Measurements from ENCODE around the gene AMPD3. TPM values are rescaled to one million over a fixed set of nuclear protein-coding genes. Genes with fewer than 3 reads are reported as not detected.
A peak's percentile ranks its signal among the peaks of the same experiment; 100 is the strongest.

The AMPD3 gene
- polyA plus RNA-seq, 1 donor from 2014 or later = 30.7 TPM

DNA sequence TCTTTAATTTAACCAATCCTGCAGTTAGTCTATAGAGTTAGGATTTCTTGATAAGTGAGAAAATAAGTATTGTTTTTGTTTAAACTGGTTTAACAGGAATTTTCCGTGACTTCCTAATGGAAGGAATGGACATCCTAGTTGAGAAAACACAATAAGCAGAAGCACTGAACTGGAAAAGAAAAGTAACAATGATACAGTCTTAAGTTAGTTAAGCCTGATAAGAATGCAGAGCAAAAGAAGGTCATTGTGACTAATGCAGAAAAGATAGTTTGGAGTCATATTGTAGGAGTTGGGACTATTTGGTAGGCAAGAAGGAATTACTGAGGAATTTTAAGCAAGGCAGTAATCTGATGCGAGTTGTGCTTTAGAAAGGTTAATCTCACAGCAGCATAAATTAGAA is 74.2 kb downstream of the AMPD3 start:
- H3K27me3 Mint-ChIP-seq = no peaks in the 10 kb centered on the region
- no peak overlapping the region for H3K4me3 Mint-ChIP-seq
- H3K27ac Mint-ChIP-seq = peak overlapping the region in 2 of 3 donors; percentile 16 to 69

DNA sequence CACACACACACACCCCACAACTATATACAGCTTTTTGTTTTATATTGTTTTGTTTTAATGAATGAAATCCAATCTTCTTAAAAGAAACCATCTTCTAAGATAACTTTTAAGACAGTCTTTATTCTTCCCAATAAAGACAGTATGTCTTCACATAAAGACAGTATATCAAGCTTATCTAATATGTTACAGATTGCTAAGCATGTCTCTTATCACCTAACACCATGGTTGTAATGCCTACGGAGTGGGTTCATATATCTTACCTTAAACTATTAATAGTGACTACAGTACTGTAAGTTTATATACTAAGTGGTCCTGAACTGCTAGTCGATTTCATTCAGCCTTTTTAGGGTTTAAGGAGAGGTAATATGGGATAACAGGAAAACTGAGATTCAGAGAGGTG is 77.5 kb downstream of the AMPD3 start:
- H3K36me3 Mint-ChIP-seq = peaks cover 4% of the 10 kb centered on the region
- H3K4me1 Mint-ChIP-seq = peaks cover 23 to 38% (median 32%) of the 10 kb centered on the region in 3 donors
- no peaks in the 10 kb centered on the region for H3K9me3 Mint-ChIP-seq
- H3K27me3 Mint-ChIP-seq = no peaks in the 10 kb centered on the region
- no peak overlapping the region for H3K27ac Mint-ChIP-seq
- no peak overlapping the region for H3K4me3 Mint-ChIP-seq

More for the DNA sequence above, 74.2 kb downstream of the AMPD3 start:
- peaks cover 18 to 23% (median 18%) of the 10 kb centered on the region in 3 donors for H3K4me1 Mint-ChIP-seq
- no peaks in the 10 kb centered on the region for H3K9me3 Mint-ChIP-seq
- peaks cover 7% of the 10 kb centered on the region for H3K36me3 Mint-ChIP-seq

- H3K9me3 Mint-ChIP-seq = no peaks in the 10 kb centered on the region
- no peak overlapping the region for H3K4me3 Mint-ChIP-seq
These were observed 78.3 kb downstream of the AMPD3 start for GRCh38 chr11:10533323-10533722.

DNA sequence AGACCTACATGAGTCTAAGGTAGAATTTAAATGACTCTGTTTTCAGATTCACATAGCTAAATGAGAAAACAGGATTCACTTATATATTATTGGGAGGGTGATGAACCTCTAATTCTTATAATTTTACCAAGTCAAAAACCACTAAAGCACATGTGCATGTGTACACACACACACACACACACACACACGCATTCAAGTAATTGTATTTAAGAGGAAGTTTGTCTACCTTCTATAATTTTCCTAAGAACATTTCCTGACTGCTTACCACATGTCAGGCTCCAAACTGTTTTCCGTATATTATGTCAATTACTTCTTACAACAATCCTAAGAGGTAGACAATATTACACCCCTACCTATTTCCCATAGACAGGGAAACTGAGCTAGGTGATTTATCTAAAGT is 79.3 kb downstream of the AMPD3 start:
- Mint-ChIP-seq H3K27ac (no peak overlapping the region), H3K36me3 (peaks cover 3% of the 10 kb centered on the region), H3K4me3 (no peak overlapping the region), H3K4me1 (peaks cover 34 to 54% (median 38%) of the 10 kb centered on the region in 3 donors), H3K9me3 (no peaks in the 10 kb centered on the region), H3K27me3 (no peaks in the 10 kb centered on the region)

More at GRCh38 chr11:10533323-10533722, 78.3 kb downstream of the AMPD3 start:
- H3K27ac Mint-ChIP-seq = no peak overlapping the region
- peaks cover 3% of the 10 kb centered on the region for H3K36me3 Mint-ChIP-seq
- no peaks in the 10 kb centered on the region for H3K27me3 Mint-ChIP-seq
- peaks cover 27 to 45% (median 35%) of the 10 kb centered on the region in 3 donors for H3K4me1 Mint-ChIP-seq

- H3K36me3 Mint-ChIP-seq = peaks cover 3% of the 10 kb centered on the region
- H3K9me3 Mint-ChIP-seq = no peaks in the 10 kb centered on the region
- no peaks in the 10 kb centered on the region for H3K27me3 Mint-ChIP-seq
- peaks cover 37 to 75% (median 48%) of the 10 kb centered on the region in 3 donors for H3K4me1 Mint-ChIP-seq
- H3K27ac Mint-ChIP-seq = peak overlapping the region in 1 of 3 donors; percentile 57
- H3K4me3 Mint-ChIP-seq = peak overlapping the region in 2 of 4 donors; percentile 28 to 62
These were observed 82.5 kb downstream of the AMPD3 start for GRCh38 chr11:10537600-10537999.

DNA sequence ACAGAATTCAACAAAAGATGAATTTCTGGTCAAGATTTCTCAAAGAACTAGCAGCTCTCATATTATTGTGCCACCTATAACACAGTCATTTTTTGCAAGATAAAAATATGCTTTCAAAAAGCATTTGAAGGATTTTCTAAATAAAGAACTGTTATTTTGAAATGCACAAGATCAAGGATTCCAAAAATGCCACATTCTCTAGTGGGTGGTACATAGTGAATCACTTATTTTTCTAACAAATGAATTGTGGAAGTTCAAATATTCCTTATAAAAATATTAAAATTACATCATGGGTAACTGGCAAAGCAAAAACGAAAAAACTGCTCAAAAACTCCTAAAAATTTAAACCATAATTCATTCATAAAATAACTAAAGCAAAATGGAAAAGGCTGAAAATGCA is 83.9 kb downstream of the AMPD3 start:
- H3K36me3 Mint-ChIP-seq = no peaks in the 10 kb centered on the region
- H3K4me1 Mint-ChIP-seq = peaks cover 35 to 71% (median 43%) of the 10 kb centered on the region in 3 donors
- peak overlapping the region in 3 of 4 donors; percentile 3 to 62 (median 62) for H3K4me3 Mint-ChIP-seq
- peaks cover 0 to 4% (median 2%) of the 10 kb centered on the region in 3 donors for H3K9me3 Mint-ChIP-seq
- no peaks in the 10 kb centered on the region for H3K27me3 Mint-ChIP-seq
- peak overlapping the region in 1 of 3 donors; percentile 65 for H3K27ac Mint-ChIP-seq

GRCh38 chr11:10539339-10539738 is 84.3 kb downstream of the AMPD3 start:
- H3K4me1 Mint-ChIP-seq = peaks cover 31 to 70% (median 44%) of the 10 kb centered on the region in 3 donors
- H3K4me3 Mint-ChIP-seq = peak overlapping the region in 3 of 4 donors; percentile 91 to 97 (median 95)
- peak overlapping the region in 2 of 3 donors; percentile 92 to 93 for H3K27ac Mint-ChIP-seq

GRCh38 chr11:10540546-10540914 is 85.5 kb downstream of the AMPD3 start:
- H3K4me3 Mint-ChIP-seq = peak overlapping the region; percentile 89 to 97 (median 93)
- H3K27me3 Mint-ChIP-seq = no peaks in the 10 kb centered on the region
- peaks cover 2 to 4% (median 4%) of the 10 kb centered on the region in 3 donors for H3K9me3 Mint-ChIP-seq
- H3K36me3 Mint-ChIP-seq = no peaks in the 10 kb centered on the region
- H3K4me1 Mint-ChIP-seq = peaks cover 32 to 71% (median 44%) of the 10 kb centered on the region in 3 donors
- H3K27ac Mint-ChIP-seq = peak overlapping the region; percentile 93 to 96 (median 94)

More at GRCh38 chr11:10539339-10539738, 84.3 kb downstream of the AMPD3 start:
- no peaks in the 10 kb centered on the region for H3K27me3 Mint-ChIP-seq
- peaks cover 2 to 4% (median 2%) of the 10 kb centered on the region in 3 donors for H3K9me3 Mint-ChIP-seq
- no peaks in the 10 kb centered on the region for H3K36me3 Mint-ChIP-seq

DNA sequence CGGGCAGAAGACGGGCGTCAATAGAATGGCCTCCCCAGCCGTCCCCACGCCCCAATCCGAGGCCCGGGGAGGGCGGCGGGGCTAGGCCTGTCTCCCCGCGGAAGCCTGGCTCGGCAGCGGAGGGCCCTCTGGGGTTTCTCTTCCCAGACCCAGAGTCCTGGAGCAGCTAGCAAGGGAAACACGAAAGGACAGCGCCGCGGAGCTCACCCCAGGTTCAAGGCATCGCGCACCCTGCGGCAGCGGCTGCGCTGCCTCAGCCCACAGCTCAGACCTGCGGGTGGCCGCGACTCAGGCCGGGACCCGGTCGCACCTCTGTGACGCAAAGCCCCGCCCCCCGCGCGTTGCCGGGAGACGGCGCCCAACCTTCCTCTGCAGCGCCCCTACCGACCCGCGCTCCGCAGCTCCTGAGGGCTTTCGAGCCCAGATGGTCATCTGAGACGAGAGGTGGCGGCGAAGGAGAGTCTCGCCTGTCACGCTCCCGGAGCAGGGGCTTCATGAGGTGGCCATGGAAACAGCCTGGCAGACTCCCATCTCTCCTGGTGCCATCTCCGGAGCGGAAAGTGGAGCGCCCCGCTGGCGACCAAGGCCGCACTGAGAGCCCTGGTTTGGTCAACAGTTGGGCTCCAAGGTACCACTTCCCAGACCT is 86.0 kb downstream of the AMPD3 start, which contains the start of gene RNF141:
TSS of gene RNF141 (minus strand) at position 273 of the 646 bp plus-strand sequence. CDS start 7,029 bp downstream, outside the sequence.
- peaks cover 32 to 71% (median 47%) of the 10 kb centered on the region in 3 donors for H3K4me1 Mint-ChIP-seq
- H3K27me3 Mint-ChIP-seq = no peaks in the 10 kb centered on the region
- peaks cover 2 to 4% (median 4%) of the 10 kb centered on the region in 3 donors for H3K9me3 Mint-ChIP-seq
- H3K36me3 Mint-ChIP-seq = no peaks in the 10 kb centered on the region
- H3K4me3 Mint-ChIP-seq = peak within 1 kb of the TSS; percentile 89 to 97 (median 93)
- peak within 1 kb of the TSS; percentile 93 to 96 (median 94) for H3K27ac Mint-ChIP-seq

GRCh38 chr11:10541561-10541930 is 86.5 kb downstream of the AMPD3 start:
- H3K27me3 Mint-ChIP-seq = no peaks in the 10 kb centered on the region
- no peaks in the 10 kb centered on the region for H3K36me3 Mint-ChIP-seq
- peak overlapping the region; percentile 93 to 96 (median 94) for H3K27ac Mint-ChIP-seq
- H3K4me1 Mint-ChIP-seq = peaks cover 29 to 68% (median 48%) of the 10 kb centered on the region in 3 donors
- H3K4me3 Mint-ChIP-seq = peak overlapping the region; percentile 89 to 97 (median 93)
- peaks cover 2 to 4% (median 4%) of the 10 kb centered on the region in 3 donors for H3K9me3 Mint-ChIP-seq

GRCh38 chr11:10542776-10543175 is 87.7 kb downstream of the AMPD3 start:
- Mint-ChIP-seq H3K9me3 (peaks cover 2 to 4% (median 4%) of the 10 kb centered on the region in 3 donors), H3K4me3 (peak overlapping the region in 1 of 4 donors; percentile 60), H3K4me1 (peaks cover 25 to 57% (median 43%) of the 10 kb centered on the region in 3 donors), H3K27ac (peak overlapping the region in 1 of 3 donors; percentile 16), H3K36me3 (no peaks in the 10 kb centered on the region), H3K27me3 (no peaks in the 10 kb centered on the region)

GRCh38 chr11:10543782-10544181 is 88.7 kb downstream of the AMPD3 start:
- H3K27ac Mint-ChIP-seq = peak overlapping the region in 1 of 3 donors; percentile 45
- H3K4me3 Mint-ChIP-seq = peak overlapping the region in 1 of 4 donors; percentile 60
- peaks cover 23 to 47% (median 43%) of the 10 kb centered on the region in 3 donors for H3K4me1 Mint-ChIP-seq
- H3K9me3 Mint-ChIP-seq = peaks cover 2 to 5% (median 4%) of the 10 kb centered on the region in 3 donors
- H3K36me3 Mint-ChIP-seq = no peaks in the 10 kb centered on the region
- H3K27me3 Mint-ChIP-seq = no peaks in the 10 kb centered on the region

DNA sequence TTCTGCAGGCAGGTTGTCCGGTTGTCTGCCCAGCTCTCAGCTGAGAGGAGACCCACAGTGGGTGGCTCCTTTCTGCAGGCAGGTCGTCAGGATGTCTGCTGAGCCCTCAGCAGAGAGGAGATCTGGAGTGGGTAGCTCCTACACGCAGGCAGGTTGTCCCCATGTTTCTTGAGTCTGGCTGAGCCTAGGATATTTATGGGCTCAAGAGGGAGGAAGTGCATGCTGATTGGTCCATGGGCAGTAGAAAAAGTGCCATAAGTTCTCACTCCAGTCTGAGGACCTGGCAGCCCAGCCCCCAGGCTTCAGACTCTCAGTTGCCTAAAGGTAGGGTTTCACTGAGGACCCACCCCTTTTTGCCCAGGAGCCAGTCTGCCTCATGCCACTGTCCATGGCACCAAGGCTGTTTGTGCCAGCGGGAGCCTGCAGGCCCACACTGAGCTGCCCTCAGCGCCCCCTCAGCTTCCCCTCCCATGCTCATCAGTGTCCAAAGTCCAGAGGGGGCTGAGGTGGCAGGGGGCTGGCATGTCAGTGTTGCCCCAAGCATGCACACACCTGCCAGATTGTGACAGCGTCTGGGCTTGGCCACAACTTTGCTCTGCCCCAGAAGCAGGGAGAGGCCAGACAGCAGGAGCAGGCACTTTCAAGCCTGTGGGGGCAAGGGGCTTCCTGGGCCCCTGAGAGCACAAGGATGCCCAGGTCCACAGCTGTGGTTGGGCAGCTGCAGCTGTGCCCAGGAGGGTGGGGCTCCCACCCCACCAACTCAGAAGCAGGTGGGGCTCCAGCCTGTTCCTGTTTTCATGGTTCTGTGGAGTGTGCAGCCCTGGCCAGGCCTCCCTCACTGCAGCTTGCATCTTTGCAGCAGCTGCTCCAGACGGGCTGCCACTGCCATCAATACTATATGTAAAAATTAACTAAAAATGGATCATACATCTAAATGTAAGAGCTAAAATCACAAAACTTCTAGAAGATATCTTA is 89.7 kb downstream of the AMPD3 start:
- H3K36me3 Mint-ChIP-seq = peaks cover 4% of the 10 kb centered on the region
- peaks cover 16 to 38% (median 37%) of the 10 kb centered on the region in 3 donors for H3K4me1 Mint-ChIP-seq
- H3K9me3 Mint-ChIP-seq = peaks cover 2 to 11% (median 4%) of the 10 kb centered on the region in 3 donors
- no peaks in the 10 kb centered on the region for H3K27me3 Mint-ChIP-seq
- peak overlapping the region; percentile 89 to 91 (median 90) for H3K27ac Mint-ChIP-seq
- peak overlapping the region; percentile 21 to 87 (median 82) for H3K4me3 Mint-ChIP-seq

- Mint-ChIP-seq H3K4me3 (no peak overlapping the region), H3K4me1 (peaks cover 5 to 22% (median 10%) of the 10 kb centered on the region in 3 donors), H3K36me3 (peaks cover 12% of the 10 kb centered on the region), H3K27ac (no peak overlapping the region), H3K27me3 (no peaks in the 10 kb centered on the region), H3K9me3 (peaks cover 0 to 10% (median 6%) of the 10 kb centered on the region in 3 donors)
These were observed 95.6 kb downstream of the AMPD3 start for GRCh38 chr11:10550503-10551289.

Measured in IgD-negative memory B cell (primary cell).